ENCODE data around the gene AGFG1. TPM values are rescaled to one million over a fixed set of nuclear protein-coding genes. Genes with fewer than 3 reads are reported as not detected.

The AGFG1 gene
- total RNA-seq, 1 experiment from 2014 or later = 86.1 TPM

- no peak for TF ChIP-seq CTCF (IDR thresholded peaks at IDR 0.05; ENCODE audit: unreplicated experiment)
- BruUV-seq (replicated peaks) = no TSS peak
- intact Hi-C loops (cut with micrococcal nuclease) = loop anchor here (5.0 kb wide), 1 partner anchor 95 kb away; no protein-coding TSS in a partner anchor
- Mint-ChIP-seq H3K4me1 (ENCODE audit: insufficient read depth, unreplicated experiment) (no peaks in the 10 kb centered on the region), H3K36me3 (ENCODE audit: insufficient read depth, unreplicated experiment) (peaks cover 4% of the 10 kb centered on the region), H3K4me3 (ENCODE audit: unreplicated experiment) (no peak overlapping the region), H3K27ac (ENCODE audit: low read depth, unreplicated experiment) (no peak overlapping the region), H3K9me3 (ENCODE audit: unreplicated experiment) (peaks cover 9% of the 10 kb centered on the region), H3K27me3 (ENCODE audit: insufficient read depth, unreplicated experiment) (no peaks in the 10 kb centered on the region)
- no peak for DNase-seq (ENCODE audit: unreplicated experiment)
- POLR2A ChIA-PET = no interaction called here
- CTCF ChIA-PET = interaction anchor here (1.2 kb wide), 1 partner anchor 10 kb away, joined by 5 read pairs; no protein-coding TSS in a partner anchor
Observed at GRCh38 chr2:227577555-227577954, 105.6 kb downstream of the AGFG1 start.

GRCh38 chr2:227578642-227579041 is 106.7 kb downstream of the AGFG1 start:
- no peak for DNase-seq (ENCODE audit: unreplicated experiment)
- H3K27me3 Mint-ChIP-seq (ENCODE audit: insufficient read depth, unreplicated experiment) = no peaks in the 10 kb centered on the region
- POLR2A ChIA-PET = interaction anchor here (0.8 kb wide), 1 partner anchor 26 kb away, joined by 3 read pairs; no protein-coding TSS in a partner anchor
- no TSS peak for BruUV-seq (replicated peaks)
- no peak for TF ChIP-seq CTCF (IDR thresholded peaks at IDR 0.05; ENCODE audit: unreplicated experiment)
- CTCF ChIA-PET = interaction anchor here (0.8 to 1.2 kb wide), 2 partner anchors 11 to 80 kb away, joined by 4 to 5 read pairs; no protein-coding TSS in a partner anchor
- H3K4me1 Mint-ChIP-seq (ENCODE audit: insufficient read depth, unreplicated experiment) = no peaks in the 10 kb centered on the region
- no peak overlapping the region for H3K4me3 Mint-ChIP-seq (ENCODE audit: unreplicated experiment)
- intact Hi-C loops (cut with micrococcal nuclease) = loop anchor here (5.0 kb wide), 1 partner anchor 96 kb away; no protein-coding TSS in a partner anchor
- peaks cover 14% of the 10 kb centered on the region for H3K9me3 Mint-ChIP-seq (ENCODE audit: unreplicated experiment)
- H3K36me3 Mint-ChIP-seq (ENCODE audit: insufficient read depth, unreplicated experiment) = peaks cover 1% of the 10 kb centered on the region
- H3K27ac Mint-ChIP-seq (ENCODE audit: low read depth, unreplicated experiment) = no peak overlapping the region

DNA sequence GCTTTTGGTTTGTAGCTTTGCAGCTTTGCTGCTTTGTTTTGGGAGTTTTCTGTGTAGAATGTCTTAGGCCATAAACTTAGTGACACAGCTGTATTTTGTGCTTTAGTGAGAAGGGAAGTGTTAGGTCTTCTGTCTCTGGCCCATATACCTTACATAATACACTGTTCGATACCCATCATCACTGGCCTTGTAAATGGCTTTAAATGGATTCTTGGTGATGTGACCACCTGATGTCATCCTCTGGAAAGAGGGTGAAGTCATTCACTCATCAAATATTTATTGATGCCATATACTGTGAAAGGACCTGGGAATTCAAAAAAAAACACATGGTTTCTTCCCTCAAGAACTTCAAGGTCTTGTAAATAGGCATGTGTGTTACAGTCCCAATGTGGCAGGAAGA is 107.8 kb downstream of the AGFG1 start:
- no TSS peak for BruUV-seq (replicated peaks)

DNA sequence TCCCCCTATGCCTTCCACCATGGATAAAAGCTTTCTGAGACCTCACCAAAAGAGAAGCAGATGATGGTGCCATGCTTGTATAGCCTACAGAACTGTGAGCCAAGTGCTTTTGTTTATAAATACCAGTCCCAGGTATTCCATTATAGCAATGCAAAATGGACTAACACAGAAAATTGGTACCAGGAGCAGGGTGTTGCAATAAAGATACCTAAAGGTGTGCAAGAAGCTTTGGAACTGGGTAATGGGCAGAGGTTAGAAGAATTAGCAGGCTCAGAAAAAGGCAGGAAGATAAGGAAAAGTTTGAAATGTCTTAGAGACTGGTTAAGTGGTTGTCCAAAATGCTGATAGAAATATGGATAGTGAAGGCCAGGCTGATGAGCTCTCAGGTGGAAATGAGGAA is 110.4 kb downstream of the AGFG1 start:
- ChIA-PET CTCF (interaction anchor here (0.5 kb wide), 1 partner anchor 314 kb away, joined by 3 read pairs; no protein-coding TSS in a partner anchor), POLR2A (no interaction called here)
- H3K9me3 Mint-ChIP-seq (ENCODE audit: unreplicated experiment) = peaks cover 14% of the 10 kb centered on the region
- no peaks in the 10 kb centered on the region for H3K4me1 Mint-ChIP-seq (ENCODE audit: insufficient read depth, unreplicated experiment)
- BruUV-seq (replicated peaks) = no TSS peak
- no peak overlapping the region for H3K4me3 Mint-ChIP-seq (ENCODE audit: unreplicated experiment)
- no peak overlapping the region for H3K27ac Mint-ChIP-seq (ENCODE audit: low read depth, unreplicated experiment)
- intact Hi-C loops (cut with micrococcal nuclease) = no loop called here
- TF ChIP-seq CTCF (IDR thresholded peaks at IDR 0.05; ENCODE audit: unreplicated experiment) = no peak
- no peaks in the 10 kb centered on the region for H3K36me3 Mint-ChIP-seq (ENCODE audit: insufficient read depth, unreplicated experiment)
- no peaks in the 10 kb centered on the region for H3K27me3 Mint-ChIP-seq (ENCODE audit: insufficient read depth, unreplicated experiment)
- no peak for DNase-seq (ENCODE audit: unreplicated experiment)

More for the DNA sequence above, 107.8 kb downstream of the AGFG1 start:
- Mint-ChIP-seq H3K36me3 (ENCODE audit: insufficient read depth, unreplicated experiment) (no peaks in the 10 kb centered on the region), H3K27ac (ENCODE audit: low read depth, unreplicated experiment) (no peak overlapping the region), H3K4me3 (ENCODE audit: unreplicated experiment) (no peak overlapping the region), H3K27me3 (ENCODE audit: insufficient read depth, unreplicated experiment) (no peaks in the 10 kb centered on the region), H3K9me3 (ENCODE audit: unreplicated experiment) (peaks cover 14% of the 10 kb centered on the region), H3K4me1 (ENCODE audit: insufficient read depth, unreplicated experiment) (no peaks in the 10 kb centered on the region)
- ChIA-PET POLR2A (no interaction called here), CTCF (no interaction called here)
- intact Hi-C loops (cut with micrococcal nuclease) = loop anchor here (5.0 kb wide), 1 partner anchor 97 kb away; no protein-coding TSS in a partner anchor
- TF ChIP-seq CTCF (IDR thresholded peaks at IDR 0.05; ENCODE audit: unreplicated experiment) = no peak
- DNase-seq (ENCODE audit: unreplicated experiment) = no peak

All from MCF 10A (cell line).